Renal cortical epithelial cell (primary cell): Measurements from ENCODE around the gene TMEM52B. TPM values are rescaled to one million over a fixed set of nuclear protein-coding genes. Genes with fewer than 3 reads are reported as not detected.

Experiments used
- DNase-seq: peaks from one replicate; pipeline ENCODE4 v3.0.0-alpha.2; 2011; ENCODE audit warnings: low read depth
- total RNA-seq: library from RNA; depleted of rRNA; stranded (reverse); fragments of >200 nt; gene quantifications from 2 replicates; pipeline ENCODE4 v1.2.3, GENCODE V29; 2014

Gene TMEM52B
- total RNA-seq, result 2.3 and 6.9 TPM in 2 replicates

DNA sequence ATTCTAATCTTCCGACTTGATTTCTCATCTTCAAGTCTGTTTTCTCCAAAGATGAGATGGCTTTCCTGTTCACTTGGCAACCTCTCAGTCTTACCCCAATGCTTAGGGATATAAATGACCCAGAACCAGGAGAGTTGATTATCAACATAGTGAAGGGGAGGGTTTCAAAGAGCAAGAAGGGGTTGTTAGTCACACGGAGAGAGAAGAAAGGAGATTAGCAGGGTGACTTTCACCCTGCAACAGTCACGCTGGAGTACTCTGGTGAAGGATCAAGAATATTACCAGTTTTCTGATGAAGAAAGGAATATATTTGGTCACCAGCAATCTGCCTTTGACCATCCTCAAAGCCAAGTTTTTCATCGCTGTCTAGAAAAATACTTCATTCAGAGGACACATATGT, at the start of gene TMEM52B:
TSS of gene TMEM52B (plus strand) at position 212 of the 400 bp plus-strand sequence. CDS start 543 bp downstream, outside the sequence.
- peak; percentile 68 for DNase-seq

DNA sequence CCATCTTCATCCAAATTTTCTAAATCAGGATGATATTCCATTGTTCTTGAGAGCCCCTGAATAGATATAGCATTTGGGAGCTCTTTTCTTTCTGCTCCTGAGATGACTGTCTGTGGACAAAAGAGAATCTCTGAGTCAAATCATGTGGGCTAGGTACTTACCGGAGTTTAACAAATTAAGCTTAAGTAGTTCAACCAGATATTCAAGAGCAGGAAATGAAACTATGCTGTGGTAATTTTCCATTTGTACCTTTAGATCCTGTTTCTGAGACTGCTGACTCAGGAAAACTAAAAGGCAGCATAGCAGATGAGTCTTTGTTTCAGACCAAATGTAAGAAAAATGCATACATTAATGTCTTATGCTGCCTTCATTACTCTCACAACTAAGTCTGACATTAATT, 48.8 kb upstream of the TMEM52B start, which contains the start of gene CLEC7A:
TSS of gene CLEC7A (minus strand) at position 158 of the 400 bp plus-strand sequence. CDS start at position 41, 117 bp downstream.
- peak; percentile 29 for DNase-seq

- DNase-seq, result no peak
These were observed 47.6 kb upstream of the TMEM52B start for GRCh38 chr12:10131111-10131690.

- DNase-seq, result no peak
These were observed 45.9 kb upstream of the TMEM52B start for GRCh38 chr12:10132850-10133370.

GRCh38 chr12:10135126-10135525, 43.7 kb upstream of the TMEM52B start:
- no peak for DNase-seq

DNA sequence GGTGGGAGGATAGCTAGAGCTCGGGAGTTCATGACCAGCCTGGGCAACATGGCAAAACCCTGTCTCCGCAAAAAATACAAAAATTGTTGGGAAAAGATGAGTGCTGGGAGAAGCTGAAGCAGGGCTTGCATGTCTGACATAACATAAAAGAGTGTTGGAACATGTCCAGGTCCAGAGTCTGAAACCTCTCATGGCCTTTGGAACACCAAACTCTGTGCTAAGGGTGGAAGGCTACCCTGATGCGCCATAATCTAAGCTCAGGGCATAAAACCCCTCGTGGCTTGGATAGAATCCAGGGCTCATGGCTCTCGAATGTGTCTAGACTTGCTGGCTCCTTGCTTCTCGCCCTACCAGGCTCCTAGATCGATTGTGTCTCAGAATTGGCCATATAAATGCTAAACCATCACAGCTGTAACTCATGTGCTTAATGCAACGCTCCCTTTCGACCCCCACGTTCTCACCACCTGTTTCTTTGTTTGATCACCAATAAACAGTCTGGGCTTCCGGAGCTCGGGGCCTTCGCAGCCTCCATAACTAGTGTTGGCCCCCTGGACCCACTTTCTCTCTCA, 42.1 kb upstream of the TMEM52B start:
- no peak for DNase-seq

DNA sequence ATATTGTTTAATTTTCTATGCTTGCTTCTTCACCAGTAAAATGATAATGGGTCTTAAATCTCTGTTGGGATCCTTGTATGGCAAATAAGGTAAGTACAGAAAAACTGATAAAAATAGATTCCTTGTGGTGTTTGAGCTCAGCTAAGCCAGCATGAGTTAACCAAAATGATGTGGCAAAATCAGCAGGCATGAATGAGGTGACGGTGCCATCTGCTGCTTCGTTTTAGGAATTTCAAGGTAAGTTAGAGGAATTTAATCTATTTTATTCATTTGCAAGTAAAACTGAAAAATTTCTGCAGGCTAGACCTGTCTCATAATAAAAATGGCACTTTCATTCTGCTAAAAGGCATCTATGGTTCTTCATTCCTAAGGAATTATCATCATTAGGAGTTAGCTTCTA, 38.8 kb upstream of the TMEM52B start:
- peak; percentile 60 for DNase-seq

DNA sequence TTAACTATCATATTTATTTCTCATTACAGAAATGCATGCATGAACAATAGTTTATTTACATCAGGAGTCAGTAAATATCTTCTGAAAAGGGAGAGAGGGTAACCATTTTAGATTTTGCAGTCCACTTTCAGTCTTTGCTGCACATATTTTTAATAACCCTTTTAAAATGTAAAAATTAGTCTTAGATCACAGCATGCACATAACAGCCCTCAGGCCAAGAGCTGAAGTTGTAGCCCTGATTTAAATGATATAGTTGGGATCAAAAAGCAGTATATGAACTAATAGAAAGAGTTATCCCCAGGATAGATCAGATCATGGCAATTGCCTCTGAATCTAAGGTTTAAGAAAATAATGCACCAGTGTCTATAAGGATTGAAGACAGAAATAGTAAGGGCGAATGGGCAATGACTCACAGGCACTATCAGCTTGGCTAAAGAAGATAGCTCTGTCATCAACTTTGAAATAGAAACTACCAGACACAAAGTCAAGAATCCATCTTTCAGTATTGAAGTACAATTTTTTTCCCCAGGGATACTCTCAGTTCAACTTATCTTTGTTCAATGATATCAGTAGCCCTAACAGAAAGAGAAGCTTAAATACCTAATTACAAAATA, 35.7 kb upstream of the TMEM52B start:
- no peak for DNase-seq

DNA sequence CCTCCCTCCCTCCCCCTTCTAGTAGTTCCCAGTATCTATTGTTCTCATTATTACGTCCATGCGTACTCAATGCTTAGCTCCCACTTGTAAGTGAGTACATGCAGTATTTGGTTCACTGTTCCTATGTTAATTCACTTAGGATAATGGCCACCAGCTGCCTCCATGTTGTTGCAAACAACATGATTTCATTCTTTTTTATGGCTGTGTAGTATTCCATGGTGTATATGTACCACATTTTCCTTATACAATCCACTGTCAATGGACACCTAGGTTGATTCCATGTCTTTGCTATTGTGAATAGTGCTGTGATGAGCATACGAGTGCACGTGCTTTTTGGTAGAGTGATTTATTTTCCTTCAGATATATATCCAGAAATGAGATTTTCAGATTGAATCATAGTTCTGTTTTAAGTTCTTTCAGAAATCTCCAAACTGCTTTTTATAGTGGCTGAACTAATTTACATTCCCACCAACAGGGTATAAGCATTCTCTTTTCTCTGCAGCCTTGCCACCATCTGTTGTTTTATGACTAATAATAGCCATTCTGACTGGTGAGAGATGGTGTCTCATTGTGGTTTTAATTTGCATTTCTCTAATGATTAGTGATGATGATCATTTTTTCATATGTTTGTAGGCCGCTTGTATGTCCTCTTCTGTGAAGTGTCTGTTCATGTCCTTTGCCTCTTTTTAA, 31.0 kb upstream of the TMEM52B start:
- no peak for DNase-seq

GRCh38 chr12:10151621-10152020, 27.2 kb upstream of the TMEM52B start:
- DNase-seq, result no peak

GRCh38 chr12:10153271-10154144, 25.3 kb upstream of the TMEM52B start:
- peak; percentile 28 for DNase-seq

DNA sequence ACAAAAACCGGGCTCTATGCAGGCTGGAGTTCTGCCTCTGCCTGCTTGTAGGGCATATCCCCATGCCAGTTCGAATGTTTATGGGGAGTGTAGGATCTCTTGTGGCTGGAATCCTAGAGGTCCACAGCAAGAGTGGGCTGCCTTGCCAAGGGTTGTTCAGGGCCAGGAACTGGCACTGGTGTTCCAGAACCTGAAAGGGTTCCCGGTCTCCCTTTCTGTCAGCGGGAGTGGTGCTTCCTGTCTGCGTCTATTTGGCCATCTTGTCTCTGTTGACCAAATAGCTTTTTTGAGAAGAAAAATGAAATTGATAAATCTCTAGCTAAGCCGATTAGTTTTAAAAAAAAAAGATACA, 24.7 kb upstream of the TMEM52B start:
- no peak for DNase-seq

GRCh38 chr12:10155966-10156365, 22.9 kb upstream of the TMEM52B start:
- DNase-seq, result no peak

GRCh38 chr12:10158406-10158805, 20.4 kb upstream of the TMEM52B start:
- no peak for DNase-seq

- DNase-seq, result no peak
These were observed 19.6 kb upstream of the TMEM52B start for GRCh38 chr12:10159280-10159679.

DNA sequence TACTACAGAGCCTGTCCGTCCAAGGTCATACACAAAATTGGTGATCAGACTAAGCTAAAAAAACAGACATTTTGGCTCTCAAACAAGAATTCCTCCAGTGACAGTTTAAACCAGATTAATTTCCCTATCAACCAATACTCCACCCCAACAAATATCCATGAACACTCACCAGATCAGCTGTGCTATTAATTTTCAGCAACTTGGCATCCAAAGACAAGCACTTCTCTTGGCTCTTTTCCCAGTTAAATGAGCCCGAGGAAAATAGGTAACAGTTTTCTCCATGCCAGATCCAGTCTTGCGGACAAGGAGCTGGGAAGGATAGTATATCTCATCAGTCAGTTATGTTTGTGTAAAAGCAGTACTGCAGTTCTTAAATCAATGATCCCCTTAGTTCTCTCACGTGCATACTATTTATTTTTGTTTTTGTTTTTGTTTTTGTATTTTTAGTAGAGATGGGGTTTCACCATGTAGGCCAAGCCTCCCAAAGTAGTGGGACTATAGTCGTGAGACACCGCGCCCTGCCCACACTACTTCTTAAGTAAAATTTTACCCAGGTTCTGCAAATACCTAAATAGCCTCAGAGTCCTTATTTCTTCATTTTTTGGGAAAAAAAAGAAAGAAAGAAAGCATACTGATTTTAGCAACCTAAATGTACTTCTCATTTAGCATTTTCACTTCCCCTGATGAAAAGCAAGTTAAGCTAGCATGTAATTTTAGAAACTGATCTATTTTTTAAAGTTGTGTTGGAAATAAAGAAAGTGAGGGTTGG, 18.0 kb upstream of the TMEM52B start:
- peak; percentile 24 for DNase-seq

- no peak for DNase-seq
These were observed 15.7 kb upstream of the TMEM52B start for GRCh38 chr12:10163084-10163483.

- DNase-seq, result no peak
These were observed 13.4 kb upstream of the TMEM52B start for GRCh38 chr12:10165421-10165820.

DNA sequence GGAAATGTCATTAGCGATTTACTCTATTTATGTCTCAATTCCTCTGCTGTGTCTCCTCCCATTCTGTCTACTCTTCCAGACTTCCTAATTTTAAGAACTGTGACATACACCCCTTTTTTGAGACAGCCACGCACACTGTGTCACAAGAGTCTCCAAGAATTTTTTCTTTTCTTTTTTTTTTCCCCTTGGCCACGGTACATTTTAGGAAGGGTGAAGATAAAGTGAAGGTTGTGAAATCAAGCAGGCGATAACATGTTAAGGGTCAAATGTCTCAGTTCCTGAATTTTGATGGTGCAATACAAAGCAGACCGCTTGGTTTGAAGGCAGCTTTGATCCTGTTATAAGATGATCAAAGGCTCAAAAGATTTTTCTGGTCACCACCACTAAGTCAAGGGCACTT, 11.2 kb upstream of the TMEM52B start:
- DNase-seq, result no peak

GRCh38 chr12:10169104-10169503, 9.7 kb upstream of the TMEM52B start:
- peak; percentile 29 for DNase-seq

- peak; percentile 72 for DNase-seq
These were observed 8.6 kb upstream of the TMEM52B start for GRCh38 chr12:10170216-10170615.
